Measurements from ENCODE around the gene APBB2. TPM values are rescaled to one million over a fixed set of nuclear protein-coding genes. Genes with fewer than 3 reads are reported as not detected.

Gene APBB2
- total and polyA plus RNA-seq, 10 of the 15 experiments (the other 5 are each of a cell fraction or from before 2014, with no cell fraction given), result 2.7 to 24.6 (median 19.0) TPM

GRCh38 chr4:40990236-40990898 lies 224.0 kb downstream of the APBB2 start:
- Histone ChIP-seq H3K4me3 (0 out of 2 replicates have a peak overlapping the region, but pooled peaks have one; percentile 7), H3K4me1 (ENCODE audit: control insufficient read depth, insufficient read depth, low read length) (peaks cover 38% of the 10 kb centered on the region), H3K27me3 (replicated peaks in 1 of 2; ENCODE audit: control insufficient read depth in 2 of 2, insufficient read depth in 2 of 2, low read length in 1 of 2) (no peaks in the 10 kb centered on the region), H3K36me3 (ENCODE audit: control insufficient read depth in 2 of 2, insufficient read depth in 2 of 2, low read length in 1 of 2) (no peaks in the 10 kb centered on the region), H2AFZ (ENCODE audit: control insufficient read depth, low read depth, low read length) (peak overlapping the region; percentile 75), H3K79me2 (ENCODE audit: control insufficient read depth, insufficient read depth, low read length) (no peaks in the 10 kb centered on the region; the same call in none of the 2 replicates), H3K9me3 (replicated peaks; ENCODE audit: control insufficient read depth, insufficient read depth, low read length) (no peaks in the 10 kb centered on the region), H4K20me1 (ENCODE audit: control insufficient read depth, insufficient read depth) (no peaks in the 10 kb centered on the region), H3K4me2 (ENCODE audit: control insufficient read depth, insufficient read depth) (peak overlapping the region; percentile 87), H3K27ac (ENCODE audit: control insufficient read depth, insufficient read depth) (peak overlapping the region; percentile 98), H3K9ac (ENCODE audit: control insufficient read depth, insufficient read depth, low read length) (peak overlapping the region; percentile 48)
- no TSS peak for BruUV-seq (replicated peaks)
- peak; percentile 35 for FAIRE-seq
- in situ Hi-C loops (cut with MboI), result no loop called here
- SMC1A ChIA-PET (ENCODE audit: uncharacterized antibody, unreplicated experiment), result interaction anchor here (0.7 to 5.0 kb wide), 10 partner anchors 11 to 224 kb away, joined by 3 to 47 read pairs (median 4); partner anchors contain the start of gene APBB2
- intact Hi-C loops (cut with micrococcal nuclease; ENCODE audit: unreplicated experiment), result no loop called here
- POLR2A ChIA-PET, result interaction anchor here (0.7 to 1.5 kb wide), 2 partner anchors 12 to 196 kb away, joined by 3 to 4 read pairs; no protein-coding TSS in a partner anchor
- CTCF ChIA-PET, result interaction anchor here (1.0 to 5.4 kb wide), 5 partner anchors 12 to 224 kb away, joined by 3 to 98 read pairs (median 3); partner anchors contain the start of gene APBB2
- peak; percentile 38 for ATAC-seq
- peak; percentile 53 for DNase-seq (ENCODE audit: low read depth, low spot score)
- RAD21 ChIA-PET (ENCODE audit: unreplicated experiment), result interaction anchor here (0.9 to 4.1 kb wide), 3 partner anchors 11 to 235 kb away, joined by 3 to 27 read pairs (median 3); no protein-coding TSS in a partner anchor
- WGBS (ENCODE audit: insufficient coverage, insufficient replicate concordance, low lambda C conversion rate, missing lambda C conversion rate), result 74% methylated on average over 5 of the region's 5 CpGs
- no peak for TF ChIP-seq ZBTB4 (CRISPR knock-in tag; IDR thresholded peaks at IDR 0.05)
- TF ChIP-seq USF2 (IDR thresholded peaks at IDR 0.05; ENCODE audit: borderline replicate concordance, low read depth, low read length), result no peak
- TF ChIP-seq EED (IDR thresholded peaks at IDR 0.05; ENCODE audit: low read depth), result peak; percentile 67
- no peak for TF ChIP-seq IKZF2 (IDR thresholded peaks at IDR 0.05)
- no peak for TF ChIP-seq IKZF1 (conservative IDR thresholded peaks at IDR 0.05)
- TF ChIP-seq SMAD1 (IDR thresholded peaks at IDR 0.05; ENCODE audit: low read depth, partially characterized antibody), result no peak
- TF ChIP-seq MTA3 (IDR thresholded peaks at IDR 0.05; ENCODE audit: borderline replicate concordance, low read length), result 0 out of 2 replicates have a peak, but pooled peaks have one; percentile 24
- no peak for TF ChIP-seq NR2F1 (conservative IDR thresholded peaks at IDR 0.05)
- TF ChIP-seq PAX5 (IDR thresholded peaks at IDR 0.05; ENCODE audit: borderline replicate concordance, low read depth, low read length), result no peak
- 0 out of 2 replicates have a peak, but pooled peaks have one; percentile 13 for TF ChIP-seq SPI1 (IDR thresholded peaks at IDR 0.05; ENCODE audit: borderline replicate concordance, insufficient read depth, low read depth, low read length)
- TF ChIP-seq CBX3 (IDR thresholded peaks at IDR 0.05; ENCODE audit: borderline replicate concordance, low read depth), result no peak
- TF ChIP-seq TAF1 (IDR thresholded peaks at IDR 0.05; ENCODE audit: borderline replicate concordance, low read depth, low read length), result no peak
- no peak for TF ChIP-seq MLLT1 (IDR thresholded peaks at IDR 0.05)
- peak; percentile 55 to 62; a peak in 2 of 4 replicates for TF ChIP-seq SRF (IDR thresholded peaks at IDR 0.05; ENCODE audit: low read depth in 2 of 2, low read length in 2 of 2)
- TF ChIP-seq PML (IDR thresholded peaks at IDR 0.05; ENCODE audit: low read length), result no peak
- peak; percentile 73 for TF ChIP-seq CREM (IDR thresholded peaks at IDR 0.05; ENCODE audit: low read depth)
- no peak for TF ChIP-seq SMAD5 (IDR thresholded peaks at IDR 0.05; ENCODE audit: low read depth)
- TF ChIP-seq JUNB (IDR thresholded peaks at IDR 0.05), result peak; percentile 61
- TF ChIP-seq NFYA (IDR thresholded peaks at IDR 0.05; ENCODE audit: borderline replicate concordance, low read depth, low read length), result no peak
